A549 (cell line): ENCODE results near the gene RIN3. TPM values are rescaled to one million over a fixed set of nuclear protein-coding genes. Genes with fewer than 3 reads are reported as not detected.

ENCODE experiments used
- ATAC-seq, 2 experiments: fragments of 200-7000 bp in 1 of 2; fragments of >200 bp in 1 of 2; cut with Nextera tagmentation in 1 of 2; cut with Tn5 transposase in 1 of 2; 3 replicates each; pipeline versions ENCODE4 v1.8.0 to v1.9.1; 2018 to 2020; ENCODE audit warnings: mild to moderate bottlenecking in 1 of 2, moderate library complexity in 1 of 2
- CTCF ChIA-PET: fragments of 300-600 bp; sonication (Branson Sonifier 250); formaldehyde crosslinking; extraction: SDS; loops from one replicate; lab custom pipeline; 2021; ENCODE audit warnings: antibody characterized with exemption, inconsistent platforms; lab: Yijun Ruan, JAX
- POLR2A ChIA-PET: fragments of 350-600 bp; formaldehyde crosslinking; extraction: SDS; loops from one replicate; lab custom pipeline; 2021; ENCODE audit warnings: antibody characterized with exemption, inconsistent platforms; lab: Yijun Ruan, JAX
- DNase-seq, 2 experiments: peaks; one replicate each; pipeline versions ENCODE4 v3.0.0 to v3.0.0-alpha.2; 2011 to 2016; ENCODE audit warnings: low read depth in 1 of 2, low spot score in 1 of 2
- FAIRE-seq: peaks from 2 replicates; lab custom pipeline; 2011; peaks lifted over from hg19 to GRCh38; lab: Jason Lieb, UNC
- H3K27ac ChIP-seq, 2 experiments: fragments of >200 bp; sonication (Bioruptor Twin); formaldehyde crosslinking; 3 replicates each; pipeline ENCODE4 v1.5.1; 2016 to 2017
- H3K4me1 ChIP-seq: fragments of >200 bp; sonication (Bioruptor Twin); formaldehyde crosslinking; 3 replicates; pipeline ENCODE4 v1.6.1; 2016
- H3K4me2 ChIP-seq: fragments of >200 bp; sonication (Bioruptor Twin); formaldehyde crosslinking; 3 replicates; pipeline ENCODE4 v1.6.1; 2016
- H3K4me3 ChIP-seq: fragments of >200 bp; sonication (Bioruptor Twin); formaldehyde crosslinking; 3 replicates; pipeline ENCODE4 v1.5.1; 2016
- H3K9me3 ChIP-seq: fragments of >200 bp; sonication (Bioruptor Twin); formaldehyde crosslinking; 3 replicates; pipeline ENCODE4 v1.6.1; 2016
- BHLHE40 ChIP-seq: IDR thresholded peaks from 2 replicates; pipeline ENCODE4 v1.6.1; 2012; ENCODE audit warnings: low read depth, low read length, inconsistent platforms
- CBX8 ChIP-seq: fragments of 200-600 bp; sonication (generic); IDR thresholded peaks from 2 replicates; pipeline ENCODE4 v1.6.1; 2016
- CHD4 ChIP-seq: fragments of 200-600 bp; sonication (generic); IDR thresholded peaks from 2 replicates; pipeline ENCODE4 v1.6.1; 2016; ENCODE audit warnings: antibody characterized with exemption, mild to moderate bottlenecking, borderline replicate concordance
- EHMT2 ChIP-seq: fragments of 200-600 bp; sonication (generic); IDR thresholded peaks from 2 replicates; pipeline ENCODE4 v1.6.1; 2016; ENCODE audit warnings: antibody characterized with exemption, low read depth, mild to moderate bottlenecking, moderate library complexity
- ESRRA ChIP-seq: fragments of 150-350 bp; IDR thresholded peaks from 2 replicates; pipeline ENCODE4 v1.6.1; 2014; ENCODE audit warnings: mild to moderate bottlenecking, low read length, borderline replicate concordance
- FOSB ChIP-seq: fragments of 250-450 bp; sonication (Bioruptor Pico); IDR thresholded peaks from 2 replicates; pipeline ENCODE4 v1.5.0; 2020; ENCODE audit warnings: mild to moderate bottlenecking, moderate library complexity
- FOSL2 ChIP-seq, 2 experiments: fragments of 450-650 bp in 1 of 2; fragments of >200 bp in 1 of 2; sonication (Bioruptor Twin) in 1 of 2; formaldehyde crosslinking; IDR thresholded peaks; 2 replicates each; pipeline versions ENCODE4 v1.5.0 to v1.6.1; 2016 to 2020; ENCODE audit warnings: mild to moderate bottlenecking in 1 of 2, moderate library complexity in 1 of 2
- FOXS1 ChIP-seq: fragments of 250-450 bp; sonication (Bioruptor Pico); IDR thresholded peaks from 2 replicates; pipeline ENCODE4 v1.5.0; 2020; ENCODE audit warnings: mild to moderate bottlenecking, moderate library complexity
- GATA3 ChIP-seq: IDR thresholded peaks from 2 replicates; pipeline ENCODE4 v1.6.1; 2012; ENCODE audit warnings: borderline replicate concordance
- HDAC2 ChIP-seq: fragments of 200-600 bp; sonication (generic); IDR thresholded peaks from 2 replicates; pipeline ENCODE4 v1.6.1; 2016
- HOXA7 ChIP-seq: fragments of 250-450 bp; sonication (Bioruptor Pico); IDR thresholded peaks from 2 replicates; pipeline ENCODE4 v1.5.0; 2020; ENCODE audit warnings: mild to moderate bottlenecking, moderate library complexity
- JUN ChIP-seq, 2 experiments: fragments of >200 bp; sonication (Bioruptor Twin); formaldehyde crosslinking; IDR thresholded peaks; 2 replicates in 1 of 2; 3 replicates in 1 of 2; pipeline ENCODE4 v1.6.1; 2016 to 2017
- KDM1A ChIP-seq: fragments of 200-600 bp; sonication (generic); IDR thresholded peaks from 2 replicates; pipeline ENCODE4 v1.6.1; 2016; ENCODE audit warnings: low read depth, mild to moderate bottlenecking
- MAFK ChIP-seq: fragments of 450-650 bp; IDR thresholded peaks from 2 replicates; pipeline ENCODE4 v1.6.1; 2014; ENCODE audit not compliant: partially characterized antibody
- NR3C1 ChIP-seq: fragments of >200 bp; sonication (Bioruptor Twin); formaldehyde crosslinking; IDR thresholded peaks from 3 replicates; pipeline ENCODE4 v1.6.1; 2017
- RAD21 ChIP-seq, 2 experiments: fragments of >200 bp in 1 of 2; sonication (Bioruptor Twin) in 1 of 2; formaldehyde crosslinking in 1 of 2; IDR thresholded peaks in 1 of 2; conservative IDR thresholded peaks in 1 of 2; 2 replicates in 1 of 2; 3 replicates in 1 of 2; pipeline ENCODE4 v1.6.1; 2012 to 2018; ENCODE audit warnings: inconsistent platforms in 1 of 2
- RCOR1 ChIP-seq: fragments of 150-350 bp; IDR thresholded peaks from 2 replicates; pipeline ENCODE4 v1.6.1; 2014; ENCODE audit warnings: antibody characterized with exemption, low read length, low read depth
- RNF2 ChIP-seq: fragments of 200-600 bp; sonication (generic); IDR thresholded peaks from 2 replicates; pipeline ENCODE4 v1.6.1; 2016; ENCODE audit warnings: low read depth, mild to moderate bottlenecking, antibody characterized with exemption, moderate library complexity, borderline replicate concordance
- SMC3 ChIP-seq: fragments of >200 bp; sonication (Bioruptor Twin); formaldehyde crosslinking; IDR thresholded peaks from 3 replicates; pipeline ENCODE4 v1.6.1; 2018; ENCODE audit warnings: inconsistent platforms
- SREBF2 ChIP-seq: fragments of 450-650 bp; IDR thresholded peaks from 2 replicates; pipeline ENCODE4 v1.6.1; 2014; ENCODE audit warnings: mild to moderate bottlenecking, moderate library complexity
- ZFP36 ChIP-seq: fragments of 450-650 bp; IDR thresholded peaks from 2 replicates; pipeline ENCODE4 v1.6.1; 2014; ENCODE audit warnings: borderline replicate concordance; ENCODE audit not compliant: partially characterized antibody
- WGBS: methylation state at CpG from one replicate; pipeline ENCODE4 v1.1.6; 2017; ENCODE audit errors: missing lambda C conversion rate; 5-methylcytosine and 5-hydroxymethylcytosine counted together
- polyA plus RNA-seq, 4 experiments: library from polyadenylated mRNA; depleted of rRNA in 3 of 4; stranded (reverse); fragments of >200 nt; fragmentation: RNase III in 1 of 4; extraction: RNeasy Plus Mini Kit Qiagen cat#74134 plus additional on column Dnase treatment in 1 of 4; gene quantifications; 2 replicates in 3 of 4; 3 replicates in 1 of 4; pipeline ENCODE4 v1.2.3, GENCODE V29; 2011 to 2017
- TF ChIP-seq, protein P1 (sequence below): fragments of >200 bp; sonication (Bioruptor Twin); formaldehyde crosslinking; IDR thresholded peaks from 2 replicates; pipeline ENCODE4 v1.6.1; 2016
- TF ChIP-seq, protein P2 (sequence below): fragments of >200 bp; sonication (Bioruptor Twin); formaldehyde crosslinking; IDR thresholded peaks from 3 replicates; pipeline ENCODE4 v1.5.1; 2016

RIN3 gene
- polyA plus RNA-seq, 2 of the 4 experiments (the other 2 are of a cell fraction) = 5.6 to 14.5 TPM

DNA sequence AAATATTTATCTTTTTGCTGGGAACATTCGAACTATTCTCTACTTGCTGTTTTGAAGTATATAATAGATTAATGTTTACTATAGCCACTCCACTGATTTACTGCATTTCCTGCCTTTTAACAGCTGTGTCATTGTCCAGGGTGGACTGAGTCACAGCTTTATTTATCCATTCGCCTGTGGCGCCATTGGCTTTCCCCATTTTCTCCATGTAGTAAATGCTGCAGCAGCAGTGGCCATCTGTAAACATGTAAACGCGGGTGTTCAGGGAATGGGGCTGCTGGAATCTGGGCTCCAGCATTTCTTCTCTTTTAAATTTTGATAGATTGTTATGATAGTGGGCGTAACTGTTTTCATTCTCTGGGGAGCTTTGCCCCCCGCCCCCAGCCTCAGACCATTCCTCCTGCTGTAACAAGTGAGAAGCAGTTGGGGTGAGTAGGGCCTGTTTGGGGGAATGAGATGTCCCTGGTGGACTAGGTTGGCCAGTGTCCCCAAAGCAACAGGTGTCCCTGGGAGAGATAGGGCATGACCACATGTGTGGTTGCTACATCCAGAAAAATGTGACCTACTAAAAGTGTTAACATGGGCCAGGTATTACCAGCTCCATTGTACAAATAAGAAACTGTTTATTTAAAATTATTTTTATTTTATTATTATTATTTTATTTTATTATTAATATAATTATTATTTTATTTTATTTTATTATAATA is 32.9 kb downstream of the RIN3 start:
- Histone ChIP-seq H3K27ac (peak overlapping the region; percentile 72 to 89), H3K4me1 (peaks cover 39% of the 10 kb centered on the region)
- POLR2A ChIA-PET = no interaction called here
- 2% methylated on average over 7 of the region's 7 CpGs for WGBS
- TF ChIP-seq JUN (IDR thresholded peaks at IDR 0.05) (0 out of 5 replicates have a peak, but pooled peaks of 1 of the 2 experiments have one; percentile 37), NR3C1 (no peak), ESRRA (no peak), FOSB (CRISPR knock-in tag) (0 out of 2 replicates have a peak, but pooled peaks have one; percentile 37), FOXS1 (CRISPR knock-in tag) (no peak), RCOR1 (no peak), RAD21 (conservative IDR thresholded peaks at IDR 0.05 in 1 of 2, IDR thresholded peaks at IDR 0.05 in 1 of 2) (0 out of 5 replicates have a peak, but pooled peaks of 1 of the 2 experiments have one; percentile 26), FOSL2 (IDR thresholded peaks at IDR 0.05) (0 out of 2 replicates have a peak, but pooled peaks have one; percentile 14), FOSL2 (CRISPR knock-in tag; IDR thresholded peaks at IDR 0.05) (peak; percentile 70), SMC3 (no peak), GATA3 (peak; percentile 10; the same call in 1 of the 2 replicates), EHMT2 (0 out of 2 replicates have a peak, but pooled peaks have one; percentile 47), MAFK (peak; percentile 74), HDAC2 (no peak), ZFP36 (no peak), CBX8 (no peak)
- TF ChIP-seq, protein P1, sequence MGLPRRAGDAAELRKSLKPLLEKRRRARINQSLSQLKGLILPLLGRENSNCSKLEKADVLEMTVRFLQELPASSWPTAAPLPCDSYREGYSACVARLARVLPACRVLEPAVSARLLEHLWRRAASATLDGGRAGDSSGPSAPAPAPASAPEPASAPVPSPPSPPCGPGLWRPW = no peak
- TF ChIP-seq, protein P2, sequence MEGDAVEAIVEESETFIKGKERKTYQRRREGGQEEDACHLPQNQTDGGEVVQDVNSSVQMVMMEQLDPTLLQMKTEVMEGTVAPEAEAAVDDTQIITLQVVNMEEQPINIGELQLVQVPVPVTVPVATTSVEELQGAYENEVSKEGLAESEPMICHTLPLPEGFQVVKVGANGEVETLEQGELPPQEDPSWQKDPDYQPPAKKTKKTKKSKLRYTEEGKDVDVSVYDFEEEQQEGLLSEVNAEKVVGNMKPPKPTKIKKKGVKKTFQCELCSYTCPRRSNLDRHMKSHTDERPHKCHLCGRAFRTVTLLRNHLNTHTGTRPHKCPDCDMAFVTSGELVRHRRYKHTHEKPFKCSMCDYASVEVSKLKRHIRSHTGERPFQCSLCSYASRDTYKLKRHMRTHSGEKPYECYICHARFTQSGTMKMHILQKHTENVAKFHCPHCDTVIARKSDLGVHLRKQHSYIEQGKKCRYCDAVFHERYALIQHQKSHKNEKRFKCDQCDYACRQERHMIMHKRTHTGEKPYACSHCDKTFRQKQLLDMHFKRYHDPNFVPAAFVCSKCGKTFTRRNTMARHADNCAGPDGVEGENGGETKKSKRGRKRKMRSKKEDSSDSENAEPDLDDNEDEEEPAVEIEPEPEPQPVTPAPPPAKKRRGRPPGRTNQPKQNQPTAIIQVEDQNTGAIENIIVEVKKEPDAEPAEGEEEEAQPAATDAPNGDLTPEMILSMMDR = no peak
- TF ChIP-seq, all 56 proteins: peak for 7
- CTCF ChIA-PET = interaction anchor here (1.1 to 1.3 kb wide), 2 partner anchors 19 to 53 kb away, joined by 3 to 4 read pairs; no protein-coding TSS in a partner anchor
- Histone ChIP-seq H3K4me2 (peak overlapping the region; percentile 82), H3K4me3 (peak overlapping the region; percentile 20; the same call in 2 of the 3 replicates), H3K9me3 (no peaks in the 10 kb centered on the region)
- DNase-seq (peak; percentile 44 to 79), FAIRE-seq (peak; percentile 61), ATAC-seq (peak; percentile 75 to 79)

DNA sequence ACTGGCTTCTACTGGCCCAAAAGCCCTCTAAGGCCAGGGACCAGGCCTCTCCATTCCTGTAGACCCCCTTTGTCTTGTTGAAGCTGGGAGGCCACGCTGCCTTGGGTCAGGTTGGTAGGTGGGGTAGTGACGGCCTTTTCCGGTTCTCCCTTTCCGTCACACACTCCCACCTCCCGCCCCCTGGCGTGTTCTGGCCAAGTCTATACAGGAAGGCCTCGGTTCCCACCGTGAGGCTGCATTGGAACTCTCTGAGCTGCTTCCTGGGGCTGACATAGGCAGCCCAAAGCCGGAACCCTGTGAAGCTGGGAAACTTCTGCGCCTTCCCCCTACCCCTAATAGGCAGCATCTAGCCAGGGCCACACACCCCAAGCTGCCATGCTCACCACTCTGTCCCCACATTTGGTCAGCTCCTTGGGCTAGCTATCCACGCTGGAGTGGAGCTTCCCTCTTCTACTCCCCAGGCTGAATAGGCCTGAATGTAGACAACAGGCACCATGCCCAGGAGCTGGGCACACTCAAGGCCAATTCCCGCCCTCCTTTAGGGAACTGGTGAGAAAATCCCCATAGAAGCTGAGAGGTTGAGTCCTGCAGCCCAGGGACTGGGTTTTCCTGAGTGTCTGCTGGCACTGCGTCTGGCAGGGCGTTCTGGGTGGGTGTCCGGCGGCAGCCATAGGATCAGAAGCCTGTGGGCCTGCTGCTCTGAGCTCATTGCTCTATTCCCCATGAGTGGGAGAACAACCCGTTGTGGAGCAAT is 35.7 kb downstream of the RIN3 start:
- 90% methylated on average over 15 of the region's 17 CpGs for WGBS
- ATAC-seq (no peak), DNase-seq (no peak), FAIRE-seq (no peak)
- Histone ChIP-seq H3K4me3 (no peak overlapping the region), H3K9me3 (no peaks in the 10 kb centered on the region), H3K4me1 (peaks cover 43% of the 10 kb centered on the region), H3K27ac (peak overlapping the region in 1 of 2 experiments; percentile 45; a peak in 3 of 6 replicates), H3K4me2 (no peak overlapping the region)
- CTCF ChIA-PET = interaction anchor here (0.7 to 1.2 kb wide), 2 partner anchors 15 to 21 kb away, joined by 4 read pairs; no protein-coding TSS in a partner anchor
- POLR2A ChIA-PET = no interaction called here
- no peak for TF ChIP-seq HDAC2
- TF ChIP-seq KDM1A = no peak
- TF ChIP-seq BHLHE40 = no peak
- no peak for TF ChIP-seq SREBF2
- TF ChIP-seq SMC3 = no peak
- TF ChIP-seq, protein P1 = no peak
- TF ChIP-seq MAFK = no peak
- no peak for TF ChIP-seq CHD4
- no peak for TF ChIP-seq RNF2
- no peak for TF ChIP-seq ESRRA
- no peak for TF ChIP-seq HOXA7 (CRISPR knock-in tag)
- TF ChIP-seq FOSL2 (IDR thresholded peaks at IDR 0.05) = no peak
- no peak for TF ChIP-seq FOSL2 (CRISPR knock-in tag; IDR thresholded peaks at IDR 0.05)
